SK-N-SH treated with all-trans-retinoic acid at 6 μM for 48 hours (cell line): ENCODE measurements around the gene CYP4V2.

ENCODE experiments used
- ATAC-seq: fragments of 200-7000 bp; cut with Tn5 transposase; 3 replicates; pipeline ENCODE4 v1.9.1; 2020; ENCODE audit warnings: mild to moderate bottlenecking, moderate library complexity
- ARNTL ChIP-seq: fragments of 450-650 bp; formaldehyde crosslinking; IDR thresholded peaks from 2 replicates; pipeline ENCODE4 v1.5.0; 2020; ENCODE audit warnings: low read depth, mild to moderate bottlenecking, moderate library complexity, borderline replicate concordance
- BACH2 ChIP-seq: fragments of 250-450 bp; sonication (Bioruptor Pico); IDR thresholded peaks from 2 replicates; pipeline ENCODE4 v1.9.0; 2021; ENCODE audit warnings: mild to moderate bottlenecking, borderline replicate concordance
- CSDC2 ChIP-seq: fragments of 250-450 bp; sonication (Bioruptor Pico); IDR thresholded peaks from 2 replicates; pipeline ENCODE4 v1.5.0; 2020; ENCODE audit warnings: mild to moderate bottlenecking, moderate library complexity
- ESRRG ChIP-seq: fragments of 250-450 bp; sonication (Bioruptor Pico); IDR thresholded peaks from 2 replicates; pipeline ENCODE4 v1.6.1; 2021; ENCODE audit warnings: mild to moderate bottlenecking
- ISL1 ChIP-seq: fragments of 250-450 bp; sonication (Bioruptor Pico); IDR thresholded peaks from 2 replicates; pipeline ENCODE4 v2.1.2; 2022; ENCODE audit warnings: mild to moderate bottlenecking, moderate library complexity
- OSR1 ChIP-seq: fragments of 250-450 bp; sonication (Bioruptor Pico); IDR thresholded peaks from 2 replicates; pipeline ENCODE4 v1.8.0; 2022; ENCODE audit warnings: moderate library complexity, mild to moderate bottlenecking, inconsistent platforms
- POU6F1 ChIP-seq: fragments of 250-450 bp; sonication (Bioruptor Pico); IDR thresholded peaks from 2 replicates; pipeline ENCODE4 v1.8.0; 2021; ENCODE audit warnings: low read depth, mild to moderate bottlenecking, moderate library complexity, borderline replicate concordance
- PPARA ChIP-seq: fragments of 250-450 bp; sonication (Bioruptor Pico); IDR thresholded peaks from 2 replicates; pipeline ENCODE4 v1.5.0; 2020; ENCODE audit warnings: mild to moderate bottlenecking, borderline replicate concordance
- SNAI2 ChIP-seq: fragments of 250-450 bp; sonication (Bioruptor Pico); IDR thresholded peaks from 2 replicates; pipeline ENCODE4 v1.5.0; 2020; ENCODE audit warnings: mild to moderate bottlenecking, moderate library complexity
- TCF4 ChIP-seq: fragments of 250-450 bp; sonication (Bioruptor Pico); IDR thresholded peaks from 2 replicates; pipeline ENCODE4 v1.8.0; 2021; ENCODE audit warnings: mild to moderate bottlenecking, moderate library complexity, borderline replicate concordance
- TOX ChIP-seq: fragments of 250-450 bp; sonication (Bioruptor Pico); IDR thresholded peaks from 2 replicates; pipeline ENCODE4 v1.8.0; 2021; ENCODE audit warnings: mild to moderate bottlenecking, moderate library complexity, borderline replicate concordance
- ZFP3 ChIP-seq: fragments of 250-450 bp; sonication (Bioruptor Pico); IDR thresholded peaks from 2 replicates; pipeline ENCODE4 v1.5.0; 2020; ENCODE audit warnings: mild to moderate bottlenecking, moderate library complexity
- ZFP30 ChIP-seq: fragments of 450-650 bp; formaldehyde crosslinking; IDR thresholded peaks from 2 replicates; pipeline ENCODE4 v1.5.0; 2022; ENCODE audit warnings: mild to moderate bottlenecking, moderate library complexity
- ZNF565 ChIP-seq: fragments of 450-650 bp; formaldehyde crosslinking; conservative IDR thresholded peaks from 2 replicates; pipeline ENCODE4 v1.5.0; 2020; ENCODE audit warnings: low read depth, mild to moderate bottlenecking, moderate library complexity
- ZNF70 ChIP-seq: fragments of 450-650 bp; formaldehyde crosslinking; IDR thresholded peaks from 2 replicates; pipeline ENCODE4 v1.5.0; 2020; ENCODE audit warnings: mild to moderate bottlenecking, moderate library complexity
- ZNF8 ChIP-seq: fragments of 450-650 bp; formaldehyde crosslinking; IDR thresholded peaks from 2 replicates; pipeline ENCODE4 v1.5.0; 2020; ENCODE audit warnings: mild to moderate bottlenecking, moderate library complexity
- TF ChIP-seq, protein P1 (sequence below): fragments of 250-450 bp; sonication (Bioruptor Pico); IDR thresholded peaks from 2 replicates; pipeline ENCODE4 v1.5.1; 2021; ENCODE audit warnings: mild to moderate bottlenecking, moderate library complexity
- TF ChIP-seq, protein P2 (sequence below): fragments of 250-450 bp; sonication (Bioruptor Pico); IDR thresholded peaks from 2 replicates; pipeline ENCODE4 v1.5.0; 2020; ENCODE audit warnings: mild to moderate bottlenecking, moderate library complexity
- TF ChIP-seq, protein P3 (sequence below): fragments of 250-450 bp; sonication (Bioruptor Pico); IDR thresholded peaks from 2 replicates; pipeline ENCODE4 v1.5.1; 2020; ENCODE audit warnings: low read depth, mild to moderate bottlenecking, moderate library complexity

Gene CYP4V2

GRCh38 chr4:186240452-186240847 lies 49.1 kb downstream of the CYP4V2 start:
- no peak for ATAC-seq
- TF ChIP-seq BACH2 (CRISPR knock-in tag) = no peak
- no peak for TF ChIP-seq ZNF70 (CRISPR knock-in tag)
- TF ChIP-seq TCF4 = no peak
- TF ChIP-seq, protein P1, sequence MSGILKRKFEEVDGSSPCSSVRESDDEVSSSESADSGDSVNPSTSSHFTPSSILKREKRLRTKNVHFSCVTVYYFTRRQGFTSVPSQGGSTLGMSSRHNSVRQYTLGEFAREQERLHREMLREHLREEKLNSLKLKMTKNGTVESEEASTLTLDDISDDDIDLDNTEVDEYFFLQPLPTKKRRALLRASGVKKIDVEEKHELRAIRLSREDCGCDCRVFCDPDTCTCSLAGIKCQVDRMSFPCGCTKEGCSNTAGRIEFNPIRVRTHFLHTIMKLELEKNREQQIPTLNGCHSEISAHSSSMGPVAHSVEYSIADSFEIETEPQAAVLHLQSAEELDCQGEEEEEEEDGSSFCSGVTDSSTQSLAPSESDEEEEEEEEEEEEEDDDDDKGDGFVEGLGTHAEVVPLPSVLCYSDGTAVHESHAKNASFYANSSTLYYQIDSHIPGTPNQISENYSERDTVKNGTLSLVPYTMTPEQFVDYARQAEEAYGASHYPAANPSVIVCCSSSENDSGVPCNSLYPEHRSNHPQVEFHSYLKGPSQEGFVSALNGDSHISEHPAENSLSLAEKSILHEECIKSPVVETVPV (CRISPR knock-in tag) = no peak
- TF ChIP-seq, protein P2, sequence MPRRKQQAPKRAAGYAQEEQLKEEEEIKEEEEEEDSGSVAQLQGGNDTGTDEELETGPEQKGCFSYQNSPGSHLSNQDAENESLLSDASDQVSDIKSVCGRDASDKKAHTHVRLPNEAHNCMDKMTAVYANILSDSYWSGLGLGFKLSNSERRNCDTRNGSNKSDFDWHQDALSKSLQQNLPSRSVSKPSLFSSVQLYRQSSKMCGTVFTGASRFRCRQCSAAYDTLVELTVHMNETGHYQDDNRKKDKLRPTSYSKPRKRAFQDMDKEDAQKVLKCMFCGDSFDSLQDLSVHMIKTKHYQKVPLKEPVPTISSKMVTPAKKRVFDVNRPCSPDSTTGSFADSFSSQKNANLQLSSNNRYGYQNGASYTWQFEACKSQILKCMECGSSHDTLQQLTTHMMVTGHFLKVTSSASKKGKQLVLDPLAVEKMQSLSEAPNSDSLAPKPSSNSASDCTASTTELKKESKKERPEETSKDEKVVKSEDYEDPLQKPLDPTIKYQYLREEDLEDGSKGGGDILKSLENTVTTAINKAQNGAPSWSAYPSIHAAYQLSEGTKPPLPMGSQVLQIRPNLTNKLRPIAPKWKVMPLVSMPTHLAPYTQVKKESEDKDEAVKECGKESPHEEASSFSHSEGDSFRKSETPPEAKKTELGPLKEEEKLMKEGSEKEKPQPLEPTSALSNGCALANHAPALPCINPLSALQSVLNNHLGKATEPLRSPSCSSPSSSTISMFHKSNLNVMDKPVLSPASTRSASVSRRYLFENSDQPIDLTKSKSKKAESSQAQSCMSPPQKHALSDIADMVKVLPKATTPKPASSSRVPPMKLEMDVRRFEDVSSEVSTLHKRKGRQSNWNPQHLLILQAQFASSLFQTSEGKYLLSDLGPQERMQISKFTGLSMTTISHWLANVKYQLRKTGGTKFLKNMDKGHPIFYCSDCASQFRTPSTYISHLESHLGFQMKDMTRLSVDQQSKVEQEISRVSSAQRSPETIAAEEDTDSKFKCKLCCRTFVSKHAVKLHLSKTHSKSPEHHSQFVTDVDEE (CRISPR knock-in tag) = no peak
- no peak for TF ChIP-seq TOX (CRISPR knock-in tag)
- no peak for TF ChIP-seq ISL1 (CRISPR knock-in tag)
- no peak for TF ChIP-seq SNAI2
- no peak for TF ChIP-seq ZNF8 (CRISPR knock-in tag)
- no peak for TF ChIP-seq ZFP30 (CRISPR knock-in tag)

GRCh38 chr4:186240848-186241491 lies 49.6 kb downstream of the CYP4V2 start:
- no peak for TF ChIP-seq OSR1 (CRISPR knock-in tag)
- TF ChIP-seq ESRRG = no peak
- TF ChIP-seq ISL1 (CRISPR knock-in tag) = no peak
- no peak for TF ChIP-seq CSDC2 (CRISPR knock-in tag)
- TF ChIP-seq, protein P3, sequence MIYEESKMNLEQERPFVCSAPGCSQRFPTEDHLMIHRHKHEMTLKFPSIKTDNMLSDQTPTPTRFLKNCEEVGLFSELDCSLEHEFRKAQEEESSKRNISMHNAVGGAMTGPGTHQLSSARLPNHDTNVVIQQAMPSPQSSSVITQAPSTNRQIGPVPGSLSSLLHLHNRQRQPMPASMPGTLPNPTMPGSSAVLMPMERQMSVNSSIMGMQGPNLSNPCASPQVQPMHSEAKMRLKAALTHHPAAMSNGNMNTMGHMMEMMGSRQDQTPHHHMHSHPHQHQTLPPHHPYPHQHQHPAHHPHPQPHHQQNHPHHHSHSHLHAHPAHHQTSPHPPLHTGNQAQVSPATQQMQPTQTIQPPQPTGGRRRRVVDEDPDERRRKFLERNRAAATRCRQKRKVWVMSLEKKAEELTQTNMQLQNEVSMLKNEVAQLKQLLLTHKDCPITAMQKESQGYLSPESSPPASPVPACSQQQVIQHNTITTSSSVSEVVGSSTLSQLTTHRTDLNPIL = no peak
- TF ChIP-seq BACH2 (CRISPR knock-in tag) = no peak
- TF ChIP-seq, protein P1 (CRISPR knock-in tag) = no peak
- TF ChIP-seq ZNF70 (CRISPR knock-in tag) = no peak
- TF ChIP-seq, protein P2 (CRISPR knock-in tag) = no peak
- TF ChIP-seq ZNF565 = no peak
- TF ChIP-seq SNAI2 = no peak
- no peak for TF ChIP-seq TCF4
- no peak for TF ChIP-seq PPARA (CRISPR knock-in tag)
- no peak for ATAC-seq

DNA sequence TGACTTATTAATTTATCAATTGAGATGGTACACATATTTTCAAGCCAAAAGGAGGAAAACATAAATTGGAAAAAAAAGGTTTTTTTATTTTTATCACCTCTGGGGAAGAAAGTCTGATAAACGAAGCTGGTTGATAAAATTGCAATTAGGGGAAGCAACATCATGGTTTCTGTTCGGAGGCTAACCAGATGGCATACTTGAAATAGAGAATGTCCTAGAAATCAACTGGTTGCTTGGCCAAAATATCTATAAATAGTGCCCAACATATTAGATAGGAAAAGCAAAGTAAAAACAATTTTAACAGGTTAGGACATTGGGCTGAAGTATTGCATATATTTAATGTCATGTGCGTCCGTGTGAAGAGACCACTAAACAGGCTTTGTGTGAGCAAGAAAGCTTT lies 50.2 kb downstream of the CYP4V2 start:
- TF ChIP-seq ZNF8 (CRISPR knock-in tag) (no peak), BACH2 (CRISPR knock-in tag) (no peak), ZFP3 (CRISPR knock-in tag) (no peak), TOX (CRISPR knock-in tag) (no peak), POU6F1 (CRISPR knock-in tag) (no peak), ZFP30 (CRISPR knock-in tag) (no peak), ZNF70 (CRISPR knock-in tag) (no peak), ARNTL (CRISPR knock-in tag) (no peak)
- TF ChIP-seq, protein P2 (CRISPR knock-in tag) = no peak
- TF ChIP-seq, protein P1 (CRISPR knock-in tag) = no peak
- TF ChIP-seq, all 23 proteins: peak for 0
- no peak for ATAC-seq
